Measurements from ENCODE around the gene SYNE2.
"Not testable (repeated sequence)": the region's sequence is repeated elsewhere in the genome, so short reads cannot be mapped to it uniquely, and the experiment has no call there.

SYNE2 gene

GRCh38 chr14:64182908-64183307 lies 330.1 kb downstream of the SYNE2 start:
- H3K4me3 Mint-ChIP-seq, CTCF ChIA-PET, DNase-seq, H3K27ac Mint-ChIP-seq, H3K9me3 Mint-ChIP-seq, H3K4me1 Mint-ChIP-seq, H3K27me3 Mint-ChIP-seq: not testable (repeated sequence)
- H3K36me3 Mint-ChIP-seq, result peaks cover 60% of the 10 kb centered on the region

- H3K4me1 Mint-ChIP-seq, result no peaks in the 10 kb centered on the region
- H3K9me3 Mint-ChIP-seq, result peaks cover 3% of the 10 kb centered on the region
- H3K27ac Mint-ChIP-seq, result no peak overlapping the region
- no peak overlapping the region for H3K4me3 Mint-ChIP-seq
- H3K36me3 Mint-ChIP-seq, result peaks cover 63% of the 10 kb centered on the region
- H3K27me3 Mint-ChIP-seq, result no peaks in the 10 kb centered on the region
- CTCF ChIA-PET, result no interaction called here
- DNase-seq, result no peak
These were observed 331.4 kb downstream of the SYNE2 start for GRCh38 chr14:64184103-64184729.

- Mint-ChIP-seq H3K4me1 (no peaks in the 10 kb centered on the region), H3K9me3 (peaks cover 3% of the 10 kb centered on the region)
- CTCF ChIA-PET, result no interaction called here
These were observed 332.4 kb downstream of the SYNE2 start for GRCh38 chr14:64185184-64185583.

GRCh38 chr14:64186231-64187129 lies 333.7 kb downstream of the SYNE2 start:
- DNase-seq, result no peak
- H3K4me1 Mint-ChIP-seq, result no peaks in the 10 kb centered on the region
- peaks cover 67% of the 10 kb centered on the region for H3K36me3 Mint-ChIP-seq
- H3K27ac Mint-ChIP-seq, result no peak overlapping the region
- no peaks in the 10 kb centered on the region for H3K27me3 Mint-ChIP-seq
- CTCF ChIA-PET, result no interaction called here
- H3K4me3 Mint-ChIP-seq, result no peak overlapping the region
- H3K9me3 Mint-ChIP-seq, result peaks cover 3% of the 10 kb centered on the region

More at GRCh38 chr14:64185184-64185583, 332.4 kb downstream of the SYNE2 start:
- Mint-ChIP-seq H3K4me3 (no peak overlapping the region), H3K36me3 (peaks cover 61% of the 10 kb centered on the region), H3K27ac (peak overlapping the region; percentile 19), H3K27me3 (no peaks in the 10 kb centered on the region)
- DNase-seq, result no peak

GRCh38 chr14:64187331-64187730 lies 334.5 kb downstream of the SYNE2 start:
- Mint-ChIP-seq H3K36me3 (peaks cover 71% of the 10 kb centered on the region), H3K4me1 (no peaks in the 10 kb centered on the region), H3K27ac (no peak overlapping the region), H3K9me3 (peaks cover 3% of the 10 kb centered on the region), H3K4me3 (no peak overlapping the region), H3K27me3 (no peaks in the 10 kb centered on the region)
- CTCF ChIA-PET, result no interaction called here
- DNase-seq, result no peak

GRCh38 chr14:64190974-64191502 lies 338.2 kb downstream of the SYNE2 start:
- Mint-ChIP-seq H3K4me3 (no peak overlapping the region), H3K27ac (peak overlapping the region; percentile 10), H3K36me3 (peaks cover 77% of the 10 kb centered on the region), H3K4me1 (peaks cover 25% of the 10 kb centered on the region), H3K27me3 (no peaks in the 10 kb centered on the region), H3K9me3 (no peaks in the 10 kb centered on the region)
- no peak for DNase-seq
- CTCF ChIA-PET, result no interaction called here

GRCh38 chr14:64191756-64192155 lies 339.0 kb downstream of the SYNE2 start:
- DNase-seq, result no peak
- H3K27ac Mint-ChIP-seq, result no peak overlapping the region
- H3K9me3 Mint-ChIP-seq, result no peaks in the 10 kb centered on the region
- no peak overlapping the region for H3K4me3 Mint-ChIP-seq
- H3K36me3 Mint-ChIP-seq, result peaks cover 71% of the 10 kb centered on the region
- peaks cover 31% of the 10 kb centered on the region for H3K4me1 Mint-ChIP-seq
- no peaks in the 10 kb centered on the region for H3K27me3 Mint-ChIP-seq
- CTCF ChIA-PET, result no interaction called here

- peaks cover 72% of the 10 kb centered on the region for H3K36me3 Mint-ChIP-seq
- no peak overlapping the region for H3K4me3 Mint-ChIP-seq
- no peaks in the 10 kb centered on the region for H3K9me3 Mint-ChIP-seq
- CTCF ChIA-PET, result no interaction called here
- DNase-seq, result no peak
- H3K4me1 Mint-ChIP-seq, result peaks cover 35% of the 10 kb centered on the region
- H3K27ac Mint-ChIP-seq, result peak overlapping the region; percentile 16
- no peaks in the 10 kb centered on the region for H3K27me3 Mint-ChIP-seq
These were observed 341.0 kb downstream of the SYNE2 start for GRCh38 chr14:64193821-64194220.

GRCh38 chr14:64194404-64194803 lies 341.6 kb downstream of the SYNE2 start:
- Mint-ChIP-seq H3K4me3 (no peak overlapping the region), H3K27me3 (no peaks in the 10 kb centered on the region), H3K9me3 (no peaks in the 10 kb centered on the region), H3K36me3 (peaks cover 74% of the 10 kb centered on the region), H3K4me1 (peaks cover 35% of the 10 kb centered on the region), H3K27ac (peak overlapping the region; percentile 70)
- CTCF ChIA-PET, result no interaction called here
- DNase-seq, result no peak

GRCh38 chr14:64195199-64195598 lies 342.4 kb downstream of the SYNE2 start:
- peaks cover 35% of the 10 kb centered on the region for H3K4me1 Mint-ChIP-seq
- H3K27me3 Mint-ChIP-seq, result no peaks in the 10 kb centered on the region
- H3K4me3 Mint-ChIP-seq, result no peak overlapping the region
- H3K36me3 Mint-ChIP-seq, result peaks cover 67% of the 10 kb centered on the region
- peak overlapping the region; percentile 70 for H3K27ac Mint-ChIP-seq
- DNase-seq, result no peak
- CTCF ChIA-PET, result no interaction called here
- H3K9me3 Mint-ChIP-seq, result no peaks in the 10 kb centered on the region

GRCh38 chr14:64196056-64196455 lies 343.3 kb downstream of the SYNE2 start:
- no peak for DNase-seq
- no peaks in the 10 kb centered on the region for H3K27me3 Mint-ChIP-seq
- H3K4me3 Mint-ChIP-seq, result no peak overlapping the region
- H3K4me1 Mint-ChIP-seq, result peaks cover 35% of the 10 kb centered on the region
- no peaks in the 10 kb centered on the region for H3K9me3 Mint-ChIP-seq
- H3K27ac Mint-ChIP-seq, result no peak overlapping the region
- H3K36me3 Mint-ChIP-seq, result peaks cover 60% of the 10 kb centered on the region
- CTCF ChIA-PET, result interaction anchor here (1.0 kb wide), 1 partner anchor 11 kb away, joined by 3 read pairs; no protein-coding TSS in a partner anchor

GRCh38 chr14:64196814-64197411 lies 344.1 kb downstream of the SYNE2 start:
- Mint-ChIP-seq H3K4me1 (peaks cover 35% of the 10 kb centered on the region), H3K9me3 (no peaks in the 10 kb centered on the region), H3K27me3 (no peaks in the 10 kb centered on the region), H3K27ac (no peak overlapping the region), H3K4me3 (no peak overlapping the region), H3K36me3 (peaks cover 53% of the 10 kb centered on the region)
- CTCF ChIA-PET, result interaction anchor here (1.0 kb wide), 1 partner anchor 10 kb away, joined by 3 read pairs; no protein-coding TSS in a partner anchor
- no peak for DNase-seq

- CTCF ChIA-PET, result no interaction called here
- no peaks in the 10 kb centered on the region for H3K27me3 Mint-ChIP-seq
- H3K9me3 Mint-ChIP-seq, result no peaks in the 10 kb centered on the region
- H3K4me3 Mint-ChIP-seq, result no peak overlapping the region
- no peak for DNase-seq
- H3K27ac Mint-ChIP-seq, result no peak overlapping the region
- H3K36me3 Mint-ChIP-seq, result peaks cover 45% of the 10 kb centered on the region
- peaks cover 35% of the 10 kb centered on the region for H3K4me1 Mint-ChIP-seq
These were observed 345.2 kb downstream of the SYNE2 start for GRCh38 chr14:64197996-64198395.

- no peaks in the 10 kb centered on the region for H3K27me3 Mint-ChIP-seq
- H3K4me3 Mint-ChIP-seq, result no peak overlapping the region
- H3K36me3 Mint-ChIP-seq, result peaks cover 45% of the 10 kb centered on the region
- H3K9me3 Mint-ChIP-seq, result no peaks in the 10 kb centered on the region
- DNase-seq, result no peak
- peaks cover 35% of the 10 kb centered on the region for H3K4me1 Mint-ChIP-seq
- no peak overlapping the region for H3K27ac Mint-ChIP-seq
- CTCF ChIA-PET, result no interaction called here
These were observed 345.7 kb downstream of the SYNE2 start for GRCh38 chr14:64198486-64198885.

Data from activated naive CD4-positive, alpha-beta T cell treated with anti-CD3 and anti-CD28 coated beads, Interleukin-2, amount 10 ng/mL, durations not matched to agents 7 days and 5 days (primary cell).